A549 (cell line): ENCODE measurements around the gene DNAJB4. TPM values are rescaled to one million over a fixed set of nuclear protein-coding genes. Genes with fewer than 3 reads are reported as not detected.

Experiments used
- ATAC-seq, 2 experiments: fragments of 200-7000 bp in 1 of 2; fragments of >200 bp in 1 of 2; cut with Nextera tagmentation in 1 of 2; cut with Tn5 transposase in 1 of 2; 3 replicates each; pipeline versions ENCODE4 v1.8.0 to v1.9.1; 2018 to 2020; ENCODE audit warnings: mild to moderate bottlenecking in 1 of 2, moderate library complexity in 1 of 2
- CTCF ChIA-PET: fragments of 300-600 bp; sonication (Branson Sonifier 250); formaldehyde crosslinking; extraction: SDS; loops from one replicate; lab custom pipeline; 2021; ENCODE audit warnings: antibody characterized with exemption, inconsistent platforms; lab: Yijun Ruan, JAX
- POLR2A ChIA-PET: fragments of 350-600 bp; formaldehyde crosslinking; extraction: SDS; loops from one replicate; lab custom pipeline; 2021; ENCODE audit warnings: antibody characterized with exemption, inconsistent platforms; lab: Yijun Ruan, JAX
- DNase-seq, 2 experiments: peaks; one replicate each; pipeline versions ENCODE4 v3.0.0 to v3.0.0-alpha.2; 2011 to 2016; ENCODE audit warnings: low read depth in 1 of 2, low spot score in 1 of 2
- FAIRE-seq: peaks from 2 replicates; lab custom pipeline; 2011; peaks lifted over from hg19 to GRCh38; lab: Jason Lieb, UNC
- H3K27ac ChIP-seq, 2 experiments: fragments of >200 bp; sonication (Bioruptor Twin); formaldehyde crosslinking; 3 replicates each; pipeline ENCODE4 v1.5.1; 2016 to 2017
- H3K4me1 ChIP-seq: fragments of >200 bp; sonication (Bioruptor Twin); formaldehyde crosslinking; 3 replicates; pipeline ENCODE4 v1.6.1; 2016
- H3K4me2 ChIP-seq: fragments of >200 bp; sonication (Bioruptor Twin); formaldehyde crosslinking; 3 replicates; pipeline ENCODE4 v1.6.1; 2016
- H3K4me3 ChIP-seq: fragments of >200 bp; sonication (Bioruptor Twin); formaldehyde crosslinking; 3 replicates; pipeline ENCODE4 v1.5.1; 2016
- H3K9me3 ChIP-seq: fragments of >200 bp; sonication (Bioruptor Twin); formaldehyde crosslinking; 3 replicates; pipeline ENCODE4 v1.6.1; 2016
- CEBPB ChIP-seq, 2 experiments: fragments of >200 bp in 1 of 2; sonication (Bioruptor Twin) in 1 of 2; formaldehyde crosslinking in 1 of 2; IDR thresholded peaks; 2 replicates each; pipeline ENCODE4 v1.6.1; 2012 to 2016
- CHD2 ChIP-seq: fragments of 150-350 bp; IDR thresholded peaks from 2 replicates; pipeline ENCODE4 v1.6.1; 2014; ENCODE audit warnings: low read length; ENCODE audit not compliant: partially characterized antibody
- EHMT2 ChIP-seq: fragments of 200-600 bp; sonication (generic); IDR thresholded peaks from 2 replicates; pipeline ENCODE4 v1.6.1; 2016; ENCODE audit warnings: antibody characterized with exemption, low read depth, mild to moderate bottlenecking, moderate library complexity
- ELK1 ChIP-seq: fragments of 150-350 bp; IDR thresholded peaks from 2 replicates; pipeline ENCODE4 v1.6.1; 2014; ENCODE audit warnings: low read depth, mild to moderate bottlenecking, low read length
- FOSB ChIP-seq: fragments of 250-450 bp; sonication (Bioruptor Pico); IDR thresholded peaks from 2 replicates; pipeline ENCODE4 v1.5.0; 2020; ENCODE audit warnings: mild to moderate bottlenecking, moderate library complexity
- FOSL2 ChIP-seq, 2 experiments: fragments of 450-650 bp in 1 of 2; fragments of >200 bp in 1 of 2; sonication (Bioruptor Twin) in 1 of 2; formaldehyde crosslinking; IDR thresholded peaks; 2 replicates each; pipeline versions ENCODE4 v1.5.0 to v1.6.1; 2016 to 2020; ENCODE audit warnings: mild to moderate bottlenecking in 1 of 2, moderate library complexity in 1 of 2
- FOXS1 ChIP-seq: fragments of 250-450 bp; sonication (Bioruptor Pico); IDR thresholded peaks from 2 replicates; pipeline ENCODE4 v1.5.0; 2020; ENCODE audit warnings: mild to moderate bottlenecking, moderate library complexity
- HEYL ChIP-seq: fragments of 250-450 bp; sonication (Bioruptor Pico); IDR thresholded peaks from 2 replicates; pipeline ENCODE4 v1.8.0; 2021; ENCODE audit warnings: mild to moderate bottlenecking, moderate library complexity
- HOXA7 ChIP-seq: fragments of 250-450 bp; sonication (Bioruptor Pico); IDR thresholded peaks from 2 replicates; pipeline ENCODE4 v1.5.0; 2020; ENCODE audit warnings: mild to moderate bottlenecking, moderate library complexity
- JUN ChIP-seq, 2 experiments: fragments of >200 bp; sonication (Bioruptor Twin); formaldehyde crosslinking; IDR thresholded peaks; 2 replicates in 1 of 2; 3 replicates in 1 of 2; pipeline ENCODE4 v1.6.1; 2016 to 2017
- MAZ ChIP-seq: fragments of 150-350 bp; IDR thresholded peaks from 2 replicates; pipeline ENCODE4 v1.6.1; 2014; ENCODE audit warnings: antibody characterized with exemption, low read depth, low read length, borderline replicate concordance
- MYC ChIP-seq: IDR thresholded peaks from 2 replicates; pipeline ENCODE4 v1.6.1; 2012; ENCODE audit warnings: mild to moderate bottlenecking, inconsistent platforms, low read length, improper control_type of control experiment, borderline replicate concordance
- NFE2L2 ChIP-seq: fragments of 150-350 bp; conservative IDR thresholded peaks from 2 replicates; pipeline ENCODE4 v1.6.1; 2014; ENCODE audit warnings: low read length
- RAD21 ChIP-seq, 2 experiments: fragments of >200 bp in 1 of 2; sonication (Bioruptor Twin) in 1 of 2; formaldehyde crosslinking in 1 of 2; IDR thresholded peaks in 1 of 2; conservative IDR thresholded peaks in 1 of 2; 2 replicates in 1 of 2; 3 replicates in 1 of 2; pipeline ENCODE4 v1.6.1; 2012 to 2018; ENCODE audit warnings: inconsistent platforms in 1 of 2
- RCOR1 ChIP-seq: fragments of 150-350 bp; IDR thresholded peaks from 2 replicates; pipeline ENCODE4 v1.6.1; 2014; ENCODE audit warnings: antibody characterized with exemption, low read length, low read depth
- SMC3 ChIP-seq: fragments of >200 bp; sonication (Bioruptor Twin); formaldehyde crosslinking; IDR thresholded peaks from 3 replicates; pipeline ENCODE4 v1.6.1; 2018; ENCODE audit warnings: inconsistent platforms
- SREBF2 ChIP-seq: fragments of 450-650 bp; IDR thresholded peaks from 2 replicates; pipeline ENCODE4 v1.6.1; 2014; ENCODE audit warnings: mild to moderate bottlenecking, moderate library complexity
- TP53 ChIP-seq: fragments of 250-450 bp; sonication (Bioruptor Pico); IDR thresholded peaks from 2 replicates; pipeline ENCODE4 v1.5.0; 2021; ENCODE audit warnings: mild to moderate bottlenecking, moderate library complexity
- ZFP36 ChIP-seq: fragments of 450-650 bp; IDR thresholded peaks from 2 replicates; pipeline ENCODE4 v1.6.1; 2014; ENCODE audit warnings: borderline replicate concordance; ENCODE audit not compliant: partially characterized antibody
- ZNF302 ChIP-seq: fragments of 250-450 bp; sonication (Bioruptor Pico); IDR thresholded peaks from 2 replicates; pipeline ENCODE4 v1.9.0; 2021; ENCODE audit warnings: inconsistent platforms, mild to moderate bottlenecking, moderate library complexity
- WGBS: methylation state at CpG from one replicate; pipeline ENCODE4 v1.1.6; 2017; ENCODE audit errors: missing lambda C conversion rate; 5-methylcytosine and 5-hydroxymethylcytosine counted together
- polyA plus RNA-seq, 4 experiments: library from polyadenylated mRNA; depleted of rRNA in 3 of 4; stranded (reverse); fragments of >200 nt; fragmentation: RNase III in 1 of 4; extraction: RNeasy Plus Mini Kit Qiagen cat#74134 plus additional on column Dnase treatment in 1 of 4; gene quantifications; 2 replicates in 3 of 4; 3 replicates in 1 of 4; pipeline ENCODE4 v1.2.3, GENCODE V29; 2011 to 2017
- TF ChIP-seq, protein P1 (sequence below): fragments of 200-600 bp; sonication (generic); IDR thresholded peaks from 2 replicates; pipeline ENCODE4 v1.6.1; 2016; ENCODE audit warnings: antibody characterized with exemption, mild to moderate bottlenecking, moderate library complexity
- TF ChIP-seq, protein P2 (sequence below): IDR thresholded peaks from 2 replicates; pipeline ENCODE4 v1.6.1; 2012

DNAJB4 gene
- polyA plus RNA-seq, 2 of the 4 experiments (the other 2 are of a cell fraction): 30.0 to 48.8 TPM

GRCh38 chr1:77983997-77984355 lies 20.8 kb upstream of the DNAJB4 start:
- ATAC-seq (no peak), DNase-seq (no peak), FAIRE-seq (no peak)
- H3K4me2 ChIP-seq: peak overlapping the region; percentile 94
- H3K27ac ChIP-seq: peak overlapping the region; percentile 63 to 77
- no peaks in the 10 kb centered on the region for H3K9me3 ChIP-seq
- TF ChIP-seq, protein P1, sequence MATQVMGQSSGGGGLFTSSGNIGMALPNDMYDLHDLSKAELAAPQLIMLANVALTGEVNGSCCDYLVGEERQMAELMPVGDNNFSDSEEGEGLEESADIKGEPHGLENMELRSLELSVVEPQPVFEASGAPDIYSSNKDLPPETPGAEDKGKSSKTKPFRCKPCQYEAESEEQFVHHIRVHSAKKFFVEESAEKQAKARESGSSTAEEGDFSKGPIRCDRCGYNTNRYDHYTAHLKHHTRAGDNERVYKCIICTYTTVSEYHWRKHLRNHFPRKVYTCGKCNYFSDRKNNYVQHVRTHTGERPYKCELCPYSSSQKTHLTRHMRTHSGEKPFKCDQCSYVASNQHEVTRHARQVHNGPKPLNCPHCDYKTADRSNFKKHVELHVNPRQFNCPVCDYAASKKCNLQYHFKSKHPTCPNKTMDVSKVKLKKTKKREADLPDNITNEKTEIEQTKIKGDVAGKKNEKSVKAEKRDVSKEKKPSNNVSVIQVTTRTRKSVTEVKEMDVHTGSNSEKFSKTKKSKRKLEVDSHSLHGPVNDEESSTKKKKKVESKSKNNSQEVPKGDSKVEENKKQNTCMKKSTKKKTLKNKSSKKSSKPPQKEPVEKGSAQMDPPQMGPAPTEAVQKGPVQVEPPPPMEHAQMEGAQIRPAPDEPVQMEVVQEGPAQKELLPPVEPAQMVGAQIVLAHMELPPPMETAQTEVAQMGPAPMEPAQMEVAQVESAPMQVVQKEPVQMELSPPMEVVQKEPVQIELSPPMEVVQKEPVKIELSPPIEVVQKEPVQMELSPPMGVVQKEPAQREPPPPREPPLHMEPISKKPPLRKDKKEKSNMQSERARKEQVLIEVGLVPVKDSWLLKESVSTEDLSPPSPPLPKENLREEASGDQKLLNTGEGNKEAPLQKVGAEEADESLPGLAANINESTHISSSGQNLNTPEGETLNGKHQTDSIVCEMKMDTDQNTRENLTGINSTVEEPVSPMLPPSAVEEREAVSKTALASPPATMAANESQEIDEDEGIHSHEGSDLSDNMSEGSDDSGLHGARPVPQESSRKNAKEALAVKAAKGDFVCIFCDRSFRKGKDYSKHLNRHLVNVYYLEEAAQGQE: no peak
- TF ChIP-seq FOXS1 (CRISPR knock-in tag): 0 out of 2 replicates have a peak, but pooled peaks have one; percentile 1
- POLR2A ChIA-PET: interaction anchor here (2.2 kb wide), 1 partner anchor 20 kb away, joined by 5 read pairs; no protein-coding TSS in a partner anchor
- H3K4me1 ChIP-seq: peaks cover 52% of the 10 kb centered on the region
- H3K4me3 ChIP-seq: no peak overlapping the region
- CTCF ChIA-PET: no interaction called here

DNA sequence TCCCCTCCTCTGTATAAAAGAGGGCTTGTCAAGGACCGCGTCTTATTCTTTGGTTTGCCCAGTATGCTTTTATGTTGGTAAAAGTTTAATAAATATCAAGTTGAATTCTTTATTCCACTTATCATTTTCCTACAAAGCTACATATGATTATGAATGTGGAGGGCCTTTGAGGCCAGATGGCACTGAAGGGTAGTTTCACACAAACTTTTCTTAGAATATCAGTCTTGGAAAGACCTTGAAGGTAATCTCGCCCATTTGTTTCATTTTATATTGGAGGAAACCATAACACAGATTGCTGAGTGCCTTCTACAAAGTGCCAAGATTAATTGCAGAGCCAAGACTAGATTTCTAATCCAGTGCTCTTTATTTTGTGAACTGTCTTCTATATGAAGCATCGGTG lies 20.1 kb upstream of the DNAJB4 start:
- 94% methylated on average over 4 of the region's 4 CpGs for WGBS

GRCh38 chr1:77986810-77987209 lies 17.9 kb upstream of the DNAJB4 start:
- no peak for FAIRE-seq

More for the DNA sequence above, 20.1 kb upstream of the DNAJB4 start:
- TF ChIP-seq ELK1 (no peak), CHD2 (no peak), HOXA7 (CRISPR knock-in tag) (no peak), RCOR1 (no peak), HEYL (CRISPR knock-in tag) (no peak), MYC (no peak), TP53 (CRISPR knock-in tag) (no peak)
- TF ChIP-seq, all 56 proteins: peak for 0
- FAIRE-seq (no peak), DNase-seq (no peak), ATAC-seq (no peak)
- ChIA-PET CTCF (no interaction called here), POLR2A (interaction anchor here (2.2 kb wide), 1 partner anchor 19 kb away, joined by 5 read pairs; no protein-coding TSS in a partner anchor)
- H3K4me2 ChIP-seq: peak overlapping the region; percentile 5; the same call in 1 of the 3 replicates
- H3K4me3 ChIP-seq: no peak overlapping the region
- peak overlapping the region in 1 of 2 experiments; percentile 53; a peak in 3 of 6 replicates for H3K27ac ChIP-seq
- H3K9me3 ChIP-seq: no peaks in the 10 kb centered on the region
- H3K4me1 ChIP-seq: peaks cover 52% of the 10 kb centered on the region

GRCh38 chr1:77987919-77988318 lies 16.8 kb upstream of the DNAJB4 start:
- WGBS: 91% methylated on average over 2 of the region's 2 CpGs
- Histone ChIP-seq H3K9me3 (no peaks in the 10 kb centered on the region), H3K4me3 (no peak overlapping the region), H3K4me1 (peaks cover 39% of the 10 kb centered on the region), H3K27ac (no peak overlapping the region), H3K4me2 (no peak overlapping the region)
- DNase-seq (no peak), FAIRE-seq (no peak), ATAC-seq (no peak)
- CTCF ChIA-PET: no interaction called here
- TF ChIP-seq SMC3 (no peak), RAD21 (conservative IDR thresholded peaks at IDR 0.05 in 1 of 2, IDR thresholded peaks at IDR 0.05 in 1 of 2) (no peak), EHMT2 (no peak), FOSB (CRISPR knock-in tag) (no peak), HOXA7 (CRISPR knock-in tag) (no peak), HEYL (CRISPR knock-in tag) (no peak), SREBF2 (no peak), ZNF302 (no peak), FOSL2 (IDR thresholded peaks at IDR 0.05) (no peak), FOSL2 (CRISPR knock-in tag; IDR thresholded peaks at IDR 0.05) (no peak), NFE2L2 (no peak), ZFP36 (no peak), CEBPB (IDR thresholded peaks at IDR 0.05) (no peak), JUN (IDR thresholded peaks at IDR 0.05) (no peak)
- TF ChIP-seq, protein P2, sequence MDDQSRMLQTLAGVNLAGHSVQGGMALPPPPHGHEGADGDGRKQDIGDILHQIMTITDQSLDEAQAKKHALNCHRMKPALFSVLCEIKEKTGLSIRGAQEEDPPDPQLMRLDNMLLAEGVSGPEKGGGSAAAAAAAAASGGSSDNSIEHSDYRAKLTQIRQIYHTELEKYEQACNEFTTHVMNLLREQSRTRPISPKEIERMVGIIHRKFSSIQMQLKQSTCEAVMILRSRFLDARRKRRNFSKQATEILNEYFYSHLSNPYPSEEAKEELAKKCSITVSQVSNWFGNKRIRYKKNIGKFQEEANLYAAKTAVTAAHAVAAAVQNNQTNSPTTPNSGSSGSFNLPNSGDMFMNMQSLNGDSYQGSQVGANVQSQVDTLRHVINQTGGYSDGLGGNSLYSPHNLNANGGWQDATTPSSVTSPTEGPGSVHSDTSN: no peak
- POLR2A ChIA-PET: no interaction called here

More at GRCh38 chr1:77986810-77987209, 17.9 kb upstream of the DNAJB4 start:
- DNase-seq (no peak), ATAC-seq (no peak)
- no peaks in the 10 kb centered on the region for H3K9me3 ChIP-seq
- H3K27ac ChIP-seq: no peak overlapping the region
- peaks cover 44% of the 10 kb centered on the region for H3K4me1 ChIP-seq
- CTCF ChIA-PET: no interaction called here
- POLR2A ChIA-PET: interaction anchor here (1.9 kb wide), 1 partner anchor 18 kb away, joined by 7 read pairs; the partner anchor contains the start of gene DNAJB4
- no peak for TF ChIP-seq MAZ
- 0 out of 4 replicates have a peak, but pooled peaks of 1 of the 2 experiments have one; percentile 25 for TF ChIP-seq CEBPB (IDR thresholded peaks at IDR 0.05)
- no peak overlapping the region for H3K4me2 ChIP-seq
- H3K4me3 ChIP-seq: no peak overlapping the region
